ENCODE measurements around the gene LCE1A.

DNA sequence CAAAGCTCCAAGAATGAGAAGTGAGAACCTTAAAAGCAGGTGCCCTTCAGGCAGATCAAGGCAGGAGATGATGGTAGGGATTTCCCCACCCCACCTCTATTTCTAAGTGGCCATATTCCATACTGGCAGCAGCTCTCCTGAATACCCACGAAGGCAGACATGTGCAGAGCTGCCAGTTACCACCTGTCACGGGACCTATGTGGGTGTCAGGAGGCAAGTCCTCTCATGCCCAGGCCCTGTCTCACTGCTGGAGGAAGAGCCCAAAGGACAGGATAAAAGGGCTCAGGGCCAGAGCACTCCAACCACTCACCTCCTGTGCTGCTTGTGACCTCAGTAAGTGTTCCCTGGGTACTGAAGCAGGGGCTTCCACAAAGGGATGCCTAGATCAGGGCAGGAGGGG is 16.2 kb upstream of the LCE1A start:
- no peak for TF ChIP-seq FOXM1 (IDR thresholded peaks at IDR 0.05; ENCODE audit: borderline replicate concordance)
- no peak for TF ChIP-seq TARDBP (IDR thresholded peaks at IDR 0.05)
- TF ChIP-seq ELF4 (IDR thresholded peaks at IDR 0.05): no peak
- TF ChIP-seq BHLHE40 (IDR thresholded peaks at IDR 0.05; ENCODE audit: borderline replicate concordance): no peak

Data from HEK293T (cell line).